GM12891 (cell line): ENCODE data around the gene TM4SF1.

Experiments
- POLR2A ChIP-seq: IDR thresholded peaks from 2 replicates; pipeline ENCODE4 v1.6.1; 2011; ENCODE audit warnings: low read depth, low read length, control low read depth
- TAF1 ChIP-seq: IDR thresholded peaks from 2 replicates; pipeline ENCODE4 v1.6.1; 2011; ENCODE audit warnings: low read depth, low read length, control low read depth

DNA sequence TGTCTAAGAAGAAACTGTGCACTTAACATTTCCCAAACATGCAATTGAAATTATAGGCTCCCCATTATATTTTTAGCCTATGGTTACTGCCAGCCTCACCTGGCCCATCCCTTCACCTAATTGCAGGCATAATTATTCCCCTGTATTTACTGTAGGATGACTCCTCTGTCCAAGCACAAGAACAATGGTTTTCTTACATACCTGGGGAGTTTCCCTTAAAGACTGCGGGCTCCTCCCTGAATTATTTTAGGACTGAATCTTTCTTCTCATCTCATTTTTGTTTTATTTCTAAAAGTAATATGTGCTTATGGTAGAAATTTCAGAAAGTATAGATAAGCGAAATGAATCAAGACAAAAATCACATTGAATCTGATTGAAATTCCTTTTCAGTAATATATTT lies 11.4 kb downstream of the TM4SF1 start:
- TF ChIP-seq TAF1 = no peak
- TF ChIP-seq POLR2A = no peak
